Neuronal stem cell (in vitro differentiated cells): ENCODE results near the gene LUZP2.

Experiments
- DNase-seq: peaks from one replicate; pipeline ENCODE4 v3.0.0-alpha.2; 2013; ENCODE audit warnings: low spot score
- H2AFZ ChIP-seq: one replicate; pipeline ENCODE4 v1.6.1; 2013; ENCODE audit warnings: mild to moderate bottlenecking, low read length, inconsistent platforms
- H2AK5ac ChIP-seq: 2 replicates; pipeline ENCODE4 v1.6.1; 2013; ENCODE audit warnings: low read depth, mild to moderate bottlenecking, inconsistent platforms, low read length, moderate library complexity, mixed read lengths
- H2BK120ac ChIP-seq: 2 replicates; pipeline ENCODE4 v1.6.1; 2013; ENCODE audit warnings: low read depth, mild to moderate bottlenecking, inconsistent platforms, low read length, moderate library complexity, mixed read lengths
- H2BK12ac ChIP-seq: one replicate; pipeline ENCODE4 v1.6.1; 2013; ENCODE audit warnings: low read length, inconsistent platforms
- H2BK15ac ChIP-seq: 2 replicates; pipeline ENCODE4 v1.6.1; 2013; ENCODE audit warnings: mild to moderate bottlenecking, low read length, inconsistent platforms, mixed read lengths
- H2BK5ac ChIP-seq: one replicate; pipeline ENCODE4 v1.6.1; 2013; ENCODE audit warnings: inconsistent platforms, mild to moderate bottlenecking, low read length, moderate library complexity
- H3K14ac ChIP-seq: one replicate; pipeline ENCODE4 v1.6.1; 2013; ENCODE audit warnings: low read length, inconsistent platforms
- H3K18ac ChIP-seq: 2 replicates; pipeline ENCODE4 v1.6.1; 2013; ENCODE audit warnings: low read length, inconsistent platforms
- H3K23ac ChIP-seq: 2 replicates; pipeline ENCODE4 v1.6.1; 2013; ENCODE audit warnings: low read depth, mild to moderate bottlenecking, mixed read lengths, low read length, inconsistent platforms; ENCODE audit not compliant: poor library complexity
- H3K27ac ChIP-seq: replicated peaks from 3 replicates; pipeline ENCODE4 v1.5.1; 2013; ENCODE audit warnings: low read length, inconsistent platforms
- H3K27me3 ChIP-seq, 3 experiments: 2 replicates each; pipeline ENCODE4 v1.6.1; 2013; ENCODE audit warnings: low read length in 3 of 3, mild to moderate bottlenecking in 2 of 3, inconsistent platforms in 1 of 3, low read depth in 1 of 3, mixed read lengths in 1 of 3, moderate library complexity in 1 of 3; ENCODE audit not compliant: control insufficient read depth in 3 of 3, insufficient read depth in 3 of 3
- H3K36me3 ChIP-seq, 2 donors: replicated peaks in 1 of 2; 2 replicates each; pipeline ENCODE4 v1.6.1; 2013; ENCODE audit warnings: low read length in 2 of 2; ENCODE audit not compliant: control insufficient read depth in 2 of 2, insufficient read depth in 2 of 2
- H3K4ac ChIP-seq: 2 replicates; pipeline ENCODE4 v1.6.1; 2013; ENCODE audit warnings: inconsistent platforms, mild to moderate bottlenecking, low read length, moderate library complexity
- H3K4me1 ChIP-seq, 2 donors: 1 replicate in 1 of 2; 2 replicates in 1 of 2; pipeline ENCODE4 v1.6.1; 2013; ENCODE audit warnings: low read length in 2 of 2, low read depth in 1 of 2; ENCODE audit not compliant: control insufficient read depth in 2 of 2, insufficient read depth in 1 of 2
- H3K4me2 ChIP-seq: one replicate; pipeline ENCODE4 v1.6.1; 2013; ENCODE audit warnings: mild to moderate bottlenecking, low read length, inconsistent platforms; ENCODE audit not compliant: insufficient read depth, poor library complexity, severe bottlenecking
- H3K4me3 ChIP-seq, 2 donors: 2 replicates each; pipeline ENCODE4 v1.5.1; 2013; ENCODE audit warnings: low read length in 2 of 2, mild to moderate bottlenecking in 2 of 2, inconsistent platforms in 1 of 2, moderate library complexity in 1 of 2
- H3K79me1 ChIP-seq: one replicate; pipeline ENCODE4 v1.6.1; 2013; ENCODE audit warnings: low read depth, mild to moderate bottlenecking, inconsistent platforms, low read length, moderate library complexity
- H3K9ac ChIP-seq: one replicate; pipeline ENCODE4 v1.6.1; 2013; ENCODE audit warnings: mild to moderate bottlenecking, low read depth, low read length, inconsistent platforms; ENCODE audit not compliant: poor library complexity
- H3K9me3 ChIP-seq, 2 donors: replicated peaks in 1 of 2; 2 replicates each; pipeline versions ENCODE3 to v1.6.1; 2013; ENCODE audit warnings: low read length in 2 of 2, mild to moderate bottlenecking in 2 of 2, inconsistent platforms in 1 of 2, low read depth in 1 of 2, mixed read lengths in 1 of 2, moderate library complexity in 1 of 2; ENCODE audit not compliant: control insufficient read depth in 2 of 2, insufficient read depth in 1 of 2
- H4K8ac ChIP-seq: one replicate; pipeline ENCODE4 v1.6.1; 2013; ENCODE audit warnings: low read depth, mild to moderate bottlenecking, inconsistent platforms, low read length, moderate library complexity
- H4K91ac ChIP-seq: one replicate; pipeline ENCODE4 v1.6.1; 2013; ENCODE audit warnings: low read length, low read depth, mild to moderate bottlenecking, inconsistent platforms; ENCODE audit not compliant: poor library complexity
- WGBS, 2 donors: extraction: QIAGEN DNeasy Blood & Tissue Kit; methylation state at CpG; one replicate each; pipeline ENCODE4 v1.1.7; 2013; ENCODE audit warnings: missing lambda C conversion rate in 2 of 2, mixed read lengths in 1 of 2; ENCODE audit not compliant: insufficient read length in 2 of 2, insufficient replicate concordance in 1 of 2; ENCODE audit errors: extremely low coverage in 2 of 2; 5-methylcytosine and 5-hydroxymethylcytosine counted together

The LUZP2 gene

DNA sequence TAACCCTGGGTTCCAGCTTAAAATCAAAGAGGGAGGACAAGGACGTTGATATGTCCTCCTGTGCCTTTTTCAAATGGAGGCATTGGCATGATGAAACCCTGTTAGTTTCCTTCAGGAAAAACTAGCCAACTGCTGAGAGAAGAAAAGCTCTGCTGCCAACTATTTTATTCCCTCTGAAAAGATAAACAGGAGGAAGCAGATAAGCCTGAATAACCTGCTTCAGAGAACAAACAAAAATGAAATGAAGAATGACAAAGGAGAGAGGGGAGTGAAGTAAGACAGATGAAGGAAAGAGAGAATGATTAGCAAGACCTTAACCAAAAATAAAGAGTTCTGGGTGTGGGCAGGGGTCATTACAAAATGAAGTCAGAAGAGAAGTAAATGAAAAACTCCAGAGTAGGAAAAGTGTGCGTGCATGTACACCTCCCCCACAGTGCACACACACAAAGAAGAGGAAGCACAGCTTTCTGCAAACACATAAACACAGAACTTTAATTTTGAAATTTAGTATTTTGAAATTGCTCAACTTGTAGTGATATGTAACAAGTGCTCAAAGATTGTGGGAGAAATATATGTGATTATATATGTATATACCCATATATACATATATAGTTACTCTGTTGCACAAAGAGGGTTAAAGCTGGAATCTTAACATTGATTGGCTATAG is 332.2 kb downstream of the LUZP2 start:
- Histone ChIP-seq H3K18ac (no peak overlapping the region), H3K23ac (no peak overlapping the region), H3K27ac (no peak overlapping the region), H3K27me3 (no peaks in the 10 kb centered on the region), H3K9me3 (no peaks in the 10 kb centered on the region), H2BK15ac (no peak overlapping the region), H3K9ac (no peak overlapping the region), H3K4me3 (no peak overlapping the region), H4K8ac (no peak overlapping the region), H2AK5ac (no peak overlapping the region), H3K4ac (no peak overlapping the region), H3K36me3 (no peaks in the 10 kb centered on the region), H2BK12ac (no peak overlapping the region), H2BK120ac (no peak overlapping the region), H2AFZ (no peak overlapping the region), H3K4me1 (no peaks in the 10 kb centered on the region), H3K79me1 (no peaks in the 10 kb centered on the region), H2BK5ac (no peak overlapping the region), H4K91ac (no peak overlapping the region), H3K14ac (no peak overlapping the region), H3K4me2 (no peak overlapping the region)
- no peak for DNase-seq
- WGBS, 2 donors, result no CpG with 5 or more reads among the region's 2 CpGs

DNA sequence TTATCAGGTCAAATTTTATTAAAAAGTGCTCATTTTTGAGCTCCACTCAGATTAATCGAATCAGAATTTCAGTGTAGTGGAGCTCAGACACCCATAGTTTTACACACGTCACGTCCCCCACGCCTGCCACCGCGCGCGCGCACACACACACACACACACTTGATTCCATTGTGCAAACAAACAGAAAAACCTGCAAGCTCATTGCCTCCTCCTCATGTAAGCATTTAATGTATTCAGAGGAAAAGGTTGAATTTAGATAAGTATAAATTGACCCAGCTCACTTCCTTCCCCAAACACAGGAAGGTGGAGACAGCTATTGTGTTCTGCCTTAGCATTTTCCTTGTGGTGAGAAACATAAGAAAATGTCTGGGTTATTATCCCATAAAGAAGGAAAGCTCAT is 336.7 kb downstream of the LUZP2 start:
- H2BK120ac ChIP-seq, result no peak overlapping the region
- DNase-seq, result no peak
- H2BK12ac ChIP-seq, result no peak overlapping the region
- no peak overlapping the region for H4K8ac ChIP-seq
- H3K36me3 ChIP-seq, result no peaks in the 10 kb centered on the region
- no peak overlapping the region for H2BK15ac ChIP-seq
- H3K4me1 ChIP-seq, result no peaks in the 10 kb centered on the region
- H3K23ac ChIP-seq, result no peak overlapping the region
- H4K91ac ChIP-seq, result no peak overlapping the region
- no peak overlapping the region for H3K4me2 ChIP-seq
- H3K9me3 ChIP-seq, result no peaks in the 10 kb centered on the region
- H2AFZ ChIP-seq, result no peak overlapping the region
- no peak overlapping the region for H2BK5ac ChIP-seq
- H3K4me3 ChIP-seq, result no peak overlapping the region
- no peaks in the 10 kb centered on the region for H3K27me3 ChIP-seq
- H2AK5ac ChIP-seq, result no peak overlapping the region
- H3K79me1 ChIP-seq, result no peaks in the 10 kb centered on the region
- H3K4ac ChIP-seq, result no peak overlapping the region
- H3K18ac ChIP-seq, result no peak overlapping the region
- no CpG with 5 or more reads among the region's 9 CpGs for whole genome bisulfite sequencing, 2 donors
- H3K9ac ChIP-seq, result no peak overlapping the region
- H3K14ac ChIP-seq, result no peak overlapping the region
- no peak overlapping the region for H3K27ac ChIP-seq

DNA sequence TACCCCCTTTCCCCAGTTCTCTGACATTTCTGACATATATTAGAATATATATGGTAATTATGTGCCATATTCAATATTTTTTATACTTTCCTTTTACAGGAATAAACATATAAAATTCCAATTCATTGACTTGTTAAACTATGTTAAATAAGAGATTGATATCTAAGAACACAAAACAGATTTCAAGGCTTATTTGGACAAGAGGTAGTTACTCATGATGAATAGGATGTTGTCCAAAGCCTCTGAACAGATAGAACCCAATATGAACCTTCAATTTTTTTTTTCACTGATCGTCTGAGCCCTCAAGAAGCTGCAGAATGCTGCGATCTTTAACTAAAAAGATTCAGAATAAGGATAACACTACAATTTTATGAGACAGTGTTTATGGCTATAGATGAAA is 340.3 kb downstream of the LUZP2 start:
- no peak overlapping the region for H3K4me2 ChIP-seq
- no peak overlapping the region for H4K91ac ChIP-seq
- no peak overlapping the region for H2BK120ac ChIP-seq
- no peak overlapping the region for H2BK15ac ChIP-seq
- no peaks in the 10 kb centered on the region for H3K79me1 ChIP-seq
- WGBS, 2 donors, result no CpG with 5 or more reads among the region's 2 CpGs
- no peaks in the 10 kb centered on the region for H3K9me3 ChIP-seq
- no peaks in the 10 kb centered on the region for H3K4me1 ChIP-seq
- no peak overlapping the region for H3K4me3 ChIP-seq
- no peak overlapping the region for H2AK5ac ChIP-seq
- H2BK12ac ChIP-seq, result no peak overlapping the region
- H2BK5ac ChIP-seq, result no peak overlapping the region
- H4K8ac ChIP-seq, result no peak overlapping the region
- H3K27me3 ChIP-seq, result no peaks in the 10 kb centered on the region
- DNase-seq, result no peak
- H3K18ac ChIP-seq, result no peak overlapping the region
- no peak overlapping the region for H3K27ac ChIP-seq
- no peak overlapping the region for H3K4ac ChIP-seq
- no peak overlapping the region for H3K23ac ChIP-seq
- H3K36me3 ChIP-seq, result no peaks in the 10 kb centered on the region
- H3K14ac ChIP-seq, result no peak overlapping the region
- no peak overlapping the region for H3K9ac ChIP-seq
- H2AFZ ChIP-seq, result no peak overlapping the region

DNA sequence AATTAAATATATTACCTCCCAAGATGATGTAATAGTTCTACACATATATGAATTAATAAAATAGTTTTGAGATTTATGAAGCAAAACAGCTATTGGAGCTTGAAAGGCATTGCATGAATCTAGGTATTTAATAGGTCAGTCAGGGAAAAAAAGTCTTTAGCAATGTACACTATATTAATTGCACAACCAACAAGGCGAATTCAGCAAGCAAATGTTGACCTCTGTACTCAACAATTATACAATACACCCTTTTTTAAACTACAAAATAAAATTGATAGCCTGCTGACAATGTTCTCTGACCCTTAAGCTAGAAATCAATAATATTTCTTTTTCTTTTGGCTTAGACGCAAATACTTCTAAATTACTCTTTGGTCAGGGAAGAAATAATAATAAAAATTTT is 345.5 kb downstream of the LUZP2 start:
- Histone ChIP-seq H3K27me3 (no peaks in the 10 kb centered on the region), H4K91ac (no peak overlapping the region), H3K79me1 (no peaks in the 10 kb centered on the region), H2AFZ (no peak overlapping the region), H2BK12ac (no peak overlapping the region), H3K36me3 (no peaks in the 10 kb centered on the region), H2BK5ac (no peak overlapping the region), H3K14ac (no peak overlapping the region), H2BK120ac (no peak overlapping the region), H3K9me3 (no peaks in the 10 kb centered on the region), H2AK5ac (no peak overlapping the region), H3K4me1 (no peaks in the 10 kb centered on the region), H3K18ac (no peak overlapping the region), H3K9ac (no peak overlapping the region), H3K23ac (no peak overlapping the region), H3K4ac (no peak overlapping the region), H3K4me2 (no peak overlapping the region), H3K4me3 (no peak overlapping the region), H3K27ac (no peak overlapping the region), H2BK15ac (no peak overlapping the region), H4K8ac (no peak overlapping the region)
- no CpG with 5 or more reads among the region's 2 CpGs for WGBS, 2 donors
- no peak for DNase-seq
